Measurements from ENCODE around the gene NDUFAF8.

The NDUFAF8 gene

DNA sequence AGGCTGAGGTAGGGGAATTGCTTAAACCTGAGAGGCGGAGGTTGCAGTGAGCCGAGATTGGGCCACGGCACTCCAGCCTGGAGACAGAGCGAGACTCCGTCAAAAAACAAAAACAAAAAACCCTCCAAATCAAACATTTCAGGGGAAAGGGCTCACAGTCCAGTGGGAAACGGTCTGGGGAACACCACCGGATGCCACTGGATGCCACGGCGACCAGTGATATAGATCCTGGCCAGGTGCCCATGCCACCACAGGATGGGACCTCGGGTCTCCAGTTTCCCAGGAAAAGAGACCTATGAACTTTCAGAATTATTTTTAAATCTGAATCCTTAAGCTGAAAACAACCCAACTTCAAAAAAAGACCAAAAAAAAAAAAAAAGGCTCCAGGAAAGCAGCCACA, 28.7 kb upstream of the NDUFAF8 start:
- TF ChIP-seq ZFX (IDR thresholded peaks at IDR 0.05): no peak
- TF ChIP-seq, protein P1, sequence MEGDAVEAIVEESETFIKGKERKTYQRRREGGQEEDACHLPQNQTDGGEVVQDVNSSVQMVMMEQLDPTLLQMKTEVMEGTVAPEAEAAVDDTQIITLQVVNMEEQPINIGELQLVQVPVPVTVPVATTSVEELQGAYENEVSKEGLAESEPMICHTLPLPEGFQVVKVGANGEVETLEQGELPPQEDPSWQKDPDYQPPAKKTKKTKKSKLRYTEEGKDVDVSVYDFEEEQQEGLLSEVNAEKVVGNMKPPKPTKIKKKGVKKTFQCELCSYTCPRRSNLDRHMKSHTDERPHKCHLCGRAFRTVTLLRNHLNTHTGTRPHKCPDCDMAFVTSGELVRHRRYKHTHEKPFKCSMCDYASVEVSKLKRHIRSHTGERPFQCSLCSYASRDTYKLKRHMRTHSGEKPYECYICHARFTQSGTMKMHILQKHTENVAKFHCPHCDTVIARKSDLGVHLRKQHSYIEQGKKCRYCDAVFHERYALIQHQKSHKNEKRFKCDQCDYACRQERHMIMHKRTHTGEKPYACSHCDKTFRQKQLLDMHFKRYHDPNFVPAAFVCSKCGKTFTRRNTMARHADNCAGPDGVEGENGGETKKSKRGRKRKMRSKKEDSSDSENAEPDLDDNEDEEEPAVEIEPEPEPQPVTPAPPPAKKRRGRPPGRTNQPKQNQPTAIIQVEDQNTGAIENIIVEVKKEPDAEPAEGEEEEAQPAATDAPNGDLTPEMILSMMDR (conservative IDR thresholded peaks at IDR 0.05): no peak
- no peak overlapping the region for H3K27ac ChIP-seq

DNA sequence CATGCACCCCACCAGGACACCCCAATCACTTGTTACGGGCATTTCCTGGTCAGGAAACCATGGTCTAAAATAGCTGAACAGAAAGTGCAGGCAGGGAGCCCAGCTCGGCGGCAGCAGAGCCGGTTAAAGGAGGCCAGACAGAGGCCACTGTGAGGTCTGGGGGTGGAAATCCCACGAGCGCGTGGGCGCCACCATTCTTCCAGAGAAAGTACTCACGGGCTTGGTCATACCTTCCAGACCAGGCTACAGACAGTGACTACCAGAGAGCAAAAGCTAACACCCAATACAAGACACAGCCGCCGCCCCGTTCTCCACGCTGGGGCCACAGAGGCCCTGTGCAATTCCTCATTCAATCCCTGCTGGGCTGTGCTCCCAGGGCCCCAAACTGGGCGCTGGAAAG, 28.2 kb upstream of the NDUFAF8 start:
- TF ChIP-seq, protein P1 (conservative IDR thresholded peaks at IDR 0.05): no peak
- no peak for TF ChIP-seq ZFX (IDR thresholded peaks at IDR 0.05)
- no peak overlapping the region for H3K27ac ChIP-seq

DNA sequence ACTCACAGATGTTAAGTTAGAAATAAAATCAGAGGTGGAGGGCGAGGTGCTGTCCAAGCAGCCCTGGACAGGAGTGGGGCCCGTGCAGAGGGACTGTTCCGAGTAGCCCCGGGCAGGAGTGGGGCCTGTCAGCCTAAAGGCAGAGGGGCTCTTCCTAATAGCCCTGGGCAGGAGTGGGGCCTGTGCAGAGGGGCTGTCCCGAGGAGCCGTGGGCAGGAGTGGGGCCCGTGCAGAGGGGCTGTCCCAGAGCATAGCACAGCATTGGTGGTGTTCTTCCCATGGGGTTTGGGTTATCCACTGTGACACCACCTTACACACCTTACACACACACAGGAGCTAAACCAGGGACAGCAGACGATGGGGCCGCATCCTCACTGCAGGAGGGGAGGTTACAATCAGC, 26.8 kb upstream of the NDUFAF8 start:
- no peak overlapping the region for H3K27ac ChIP-seq
- TF ChIP-seq ZFX (IDR thresholded peaks at IDR 0.05): no peak
- TF ChIP-seq, protein P1 (conservative IDR thresholded peaks at IDR 0.05): no peak

DNA sequence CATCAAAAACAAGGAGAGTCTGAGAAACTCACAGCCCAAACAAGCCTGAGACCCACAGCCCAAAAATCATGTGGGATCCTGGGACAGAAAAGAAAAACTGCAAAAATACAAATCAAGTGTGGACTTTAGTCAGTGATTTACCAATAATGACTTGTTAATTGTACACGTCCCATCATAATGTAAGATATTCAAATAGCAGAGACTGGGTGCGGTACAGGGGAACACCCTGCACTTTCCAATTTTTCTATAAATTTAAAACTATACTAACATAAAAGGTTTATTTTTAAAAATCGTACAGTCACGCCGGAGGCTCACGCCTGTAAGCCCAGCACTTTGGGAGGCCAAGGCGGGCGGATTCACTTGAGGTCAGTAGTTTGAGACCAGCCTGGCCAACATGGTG, 25.1 kb upstream of the NDUFAF8 start:
- TF ChIP-seq, protein P1 (conservative IDR thresholded peaks at IDR 0.05): no peak
- TF ChIP-seq ZFX (IDR thresholded peaks at IDR 0.05): no peak

DNA sequence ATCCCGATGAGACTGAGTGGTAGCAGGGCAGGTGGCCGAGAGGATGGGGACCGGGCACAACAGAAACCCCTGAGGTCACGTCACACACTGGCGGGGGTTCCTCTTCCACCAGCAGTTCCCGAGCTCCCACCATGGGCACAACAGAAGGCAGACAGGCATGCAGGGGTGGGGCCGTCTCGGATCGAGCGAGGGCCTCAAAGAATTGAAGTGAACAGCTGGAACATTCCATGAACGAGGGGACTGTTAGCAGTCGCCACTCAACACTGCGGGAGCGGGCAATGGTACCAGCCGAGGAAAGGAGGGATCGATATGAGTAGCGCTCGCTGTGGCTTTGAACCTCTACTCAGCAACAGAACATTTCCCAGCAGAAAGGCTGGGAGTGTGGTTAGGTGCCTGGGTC, 21.6 kb upstream of the NDUFAF8 start:
- TF ChIP-seq ZFX (IDR thresholded peaks at IDR 0.05): no peak
- TF ChIP-seq, protein P1 (conservative IDR thresholded peaks at IDR 0.05): no peak
- no peak overlapping the region for H3K27ac ChIP-seq

More for the DNA sequence above, 25.1 kb upstream of the NDUFAF8 start:
- H3K27ac ChIP-seq: no peak overlapping the region

DNA sequence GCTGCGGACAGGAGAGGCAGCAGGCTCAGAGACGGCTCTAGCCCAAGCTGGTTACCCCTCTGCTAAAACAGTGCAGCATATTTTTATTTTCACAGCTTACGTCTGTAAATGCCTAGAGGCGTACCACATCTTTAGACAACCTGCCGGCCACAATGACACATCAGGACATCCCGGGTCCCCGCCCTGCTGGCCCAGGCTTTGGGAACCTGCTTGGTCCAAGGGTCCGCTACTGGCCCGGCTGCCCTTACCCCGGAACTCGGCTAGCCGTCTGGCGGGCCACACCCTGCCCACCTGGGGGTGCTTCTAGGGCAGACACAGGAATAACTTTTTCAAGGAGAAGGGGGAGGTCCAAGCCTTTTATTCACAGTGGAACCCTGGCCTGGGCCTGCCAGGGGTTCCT, 20.7 kb upstream of the NDUFAF8 start:
- TF ChIP-seq, protein P1 (conservative IDR thresholded peaks at IDR 0.05): no peak
- TF ChIP-seq ZFX (IDR thresholded peaks at IDR 0.05): no peak
- H3K27ac ChIP-seq: no peak overlapping the region

DNA sequence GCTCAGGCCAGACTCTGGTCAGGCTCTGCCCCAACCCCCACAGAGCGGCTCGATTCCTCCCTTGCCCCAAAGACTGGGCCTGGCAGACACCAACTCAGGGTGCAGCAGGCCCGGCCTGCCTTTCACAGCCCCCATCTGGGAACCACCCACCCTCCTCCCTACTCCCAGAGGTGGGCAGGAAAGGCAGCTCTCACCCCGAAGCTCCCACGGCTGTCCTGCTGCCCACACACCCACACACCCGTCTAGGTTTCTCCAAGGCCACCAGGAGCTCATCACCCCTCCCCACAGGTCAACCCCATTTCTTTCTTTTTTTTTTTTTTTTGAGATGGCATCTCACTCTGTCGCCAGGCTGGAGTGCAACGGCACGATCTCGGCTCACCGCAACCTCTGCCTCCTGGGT, 20.1 kb upstream of the NDUFAF8 start:
- TF ChIP-seq, protein P1 (conservative IDR thresholded peaks at IDR 0.05): no peak
- TF ChIP-seq ZFX (IDR thresholded peaks at IDR 0.05): no peak
- no peak overlapping the region for H3K27ac ChIP-seq
